Measurements from ENCODE around the gene PTCHD1.

- TF ChIP-seq CTCF (IDR thresholded peaks at IDR 0.05) (no peak), POLR2A (IDR thresholded peaks at IDR 0.05) (no peak)
These were observed 116.6 kb downstream of the PTCHD1 start for GRCh38 chrX:23451266-23451665.
